CMK (cell line): ENCODE data around the gene SNX1.
"Not testable (repeated sequence)": the region's sequence is repeated elsewhere in the genome, so short reads cannot be mapped to it uniquely, and the experiment has no call there.

ENCODE experiments used
- DNase-seq: peaks from one replicate; pipeline ENCODE4 v3.0.0-alpha.2; 2010; ENCODE audit warnings: low read depth

Gene SNX1

DNA sequence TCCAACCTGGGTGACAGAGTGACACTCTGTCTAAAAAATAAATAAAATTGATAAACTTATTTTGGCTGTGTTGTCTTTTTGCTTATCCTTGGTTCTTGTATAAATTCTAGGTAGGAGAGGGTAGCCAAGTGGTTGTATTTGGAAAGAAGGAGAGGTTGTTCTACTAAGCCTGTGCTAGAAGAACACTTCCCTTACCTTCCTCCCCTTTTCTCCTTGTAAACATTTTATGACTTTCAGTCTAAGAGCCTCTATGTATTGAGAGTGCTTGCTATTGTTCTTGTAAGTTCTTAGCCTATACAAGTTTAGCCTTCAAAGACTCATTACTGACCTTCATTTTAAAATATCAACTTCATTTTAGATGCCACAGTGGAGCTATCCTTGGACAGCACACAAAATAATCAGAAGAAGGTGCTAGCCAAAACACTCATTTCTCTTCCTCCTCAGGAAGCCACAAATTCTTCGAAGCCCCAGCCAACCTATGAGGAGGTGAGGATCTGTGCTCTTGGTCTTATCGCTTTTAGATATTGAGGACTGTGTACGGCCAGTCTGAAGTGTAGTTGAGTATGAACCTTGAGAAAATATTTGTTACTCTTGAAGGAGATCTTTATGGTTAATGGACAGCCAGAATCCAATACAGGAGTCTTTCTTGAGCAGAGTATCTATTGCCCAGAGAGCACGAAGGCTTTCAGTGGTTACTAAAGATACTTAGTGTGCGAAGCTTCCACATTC is 22.1 kb downstream of the SNX1 start:
- DNase-seq = no peak

DNA sequence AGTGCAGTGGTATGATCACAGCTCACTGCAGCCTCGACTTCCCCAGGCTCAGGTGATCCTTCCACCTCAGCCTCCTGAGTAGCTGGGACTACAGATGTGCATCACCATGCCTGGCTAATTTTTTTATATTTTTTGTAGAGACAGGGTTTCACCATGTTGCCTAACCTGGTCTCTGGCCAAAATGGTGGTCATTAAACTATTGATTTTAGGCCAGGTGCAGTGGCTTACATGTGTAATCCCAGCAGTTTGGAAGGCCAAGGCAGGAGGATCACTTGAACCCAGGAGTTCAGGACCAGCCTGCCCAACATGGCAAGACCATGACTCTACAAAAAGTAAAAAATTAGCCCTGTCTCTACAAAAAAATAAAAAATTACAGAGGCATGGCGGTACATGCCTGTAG is 24.5 kb downstream of the SNX1 start:
- DNase-seq = not testable (repeated sequence)

DNA sequence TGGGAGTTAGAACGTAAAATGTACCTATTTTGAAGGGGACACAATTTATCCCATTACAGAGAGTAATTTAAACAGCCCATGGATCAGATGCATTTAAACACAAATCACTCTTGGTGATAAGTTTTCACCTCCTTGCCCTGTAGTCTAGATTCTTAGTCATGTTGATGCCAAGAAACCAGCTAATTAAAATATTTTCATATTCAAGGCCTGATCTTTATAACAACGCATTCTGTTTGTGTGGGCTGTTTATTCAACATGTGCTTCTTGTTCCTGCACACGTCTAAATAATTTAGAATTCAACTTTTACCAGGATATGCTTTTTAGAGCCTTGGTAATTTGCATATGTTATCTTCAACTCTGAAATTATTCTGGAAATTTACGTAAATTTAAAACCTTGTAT is 25.8 kb downstream of the SNX1 start:
- no peak for DNase-seq

DNA sequence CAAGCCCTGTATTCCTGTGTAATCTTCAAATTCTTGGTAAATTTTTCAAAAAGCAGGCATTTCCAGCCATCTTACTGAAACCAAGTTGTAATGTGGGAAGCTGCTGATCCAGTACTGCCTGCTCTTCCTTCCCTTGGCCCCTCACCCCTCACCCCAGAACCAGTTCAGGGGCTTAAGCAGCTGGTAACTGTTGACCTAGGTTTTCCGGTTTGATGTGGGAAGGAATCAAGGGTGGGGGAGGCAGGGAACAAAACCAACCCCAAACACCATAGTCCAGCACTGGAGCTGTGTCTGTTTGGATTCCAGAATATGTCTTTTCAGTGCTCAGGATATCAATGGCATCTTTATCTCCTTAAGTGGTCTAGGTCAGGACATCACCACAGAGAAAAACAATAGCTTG is 26.7 kb downstream of the SNX1 start:
- DNase-seq = no peak

DNA sequence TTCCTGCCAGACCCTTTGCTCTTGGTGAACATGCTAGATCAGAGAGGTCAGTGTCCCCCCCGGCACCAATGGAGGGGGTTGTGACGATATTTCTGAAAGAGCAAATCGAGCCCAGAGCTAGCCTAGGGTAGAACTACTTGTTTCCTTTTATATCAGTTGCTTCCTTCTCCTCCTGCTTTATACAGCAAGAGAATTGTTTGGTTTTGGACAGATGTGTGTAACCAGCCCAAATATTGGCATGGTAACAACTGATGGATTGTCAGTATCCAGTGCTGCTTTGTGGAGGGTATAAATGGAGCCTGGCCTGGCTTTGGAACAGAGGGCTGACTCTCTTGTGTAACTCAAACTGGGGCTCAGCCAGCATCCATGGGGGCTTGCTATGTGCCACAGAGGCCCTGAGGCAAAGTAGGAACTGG is 27.2 kb downstream of the SNX1 start:
- DNase-seq = no peak

DNA sequence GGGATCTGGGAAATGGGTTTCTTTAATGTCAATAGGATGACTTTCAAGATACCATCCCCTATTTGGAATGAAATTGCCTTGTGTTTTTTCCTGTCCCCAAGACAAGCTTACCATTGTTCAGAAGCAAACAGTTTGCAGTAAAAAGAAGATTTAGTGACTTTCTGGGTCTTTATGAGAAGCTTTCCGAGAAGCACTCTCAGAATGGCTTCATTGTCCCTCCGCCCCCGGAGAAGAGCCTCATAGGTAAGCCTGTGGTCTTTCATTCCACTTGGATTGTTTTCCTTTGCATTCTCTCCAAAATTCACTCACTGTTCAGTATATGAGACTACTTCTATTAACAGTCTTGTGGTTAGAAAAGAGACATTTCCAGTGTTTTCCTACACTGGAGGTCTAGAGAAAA is 30.2 kb downstream of the SNX1 start:
- no peak for DNase-seq

DNA sequence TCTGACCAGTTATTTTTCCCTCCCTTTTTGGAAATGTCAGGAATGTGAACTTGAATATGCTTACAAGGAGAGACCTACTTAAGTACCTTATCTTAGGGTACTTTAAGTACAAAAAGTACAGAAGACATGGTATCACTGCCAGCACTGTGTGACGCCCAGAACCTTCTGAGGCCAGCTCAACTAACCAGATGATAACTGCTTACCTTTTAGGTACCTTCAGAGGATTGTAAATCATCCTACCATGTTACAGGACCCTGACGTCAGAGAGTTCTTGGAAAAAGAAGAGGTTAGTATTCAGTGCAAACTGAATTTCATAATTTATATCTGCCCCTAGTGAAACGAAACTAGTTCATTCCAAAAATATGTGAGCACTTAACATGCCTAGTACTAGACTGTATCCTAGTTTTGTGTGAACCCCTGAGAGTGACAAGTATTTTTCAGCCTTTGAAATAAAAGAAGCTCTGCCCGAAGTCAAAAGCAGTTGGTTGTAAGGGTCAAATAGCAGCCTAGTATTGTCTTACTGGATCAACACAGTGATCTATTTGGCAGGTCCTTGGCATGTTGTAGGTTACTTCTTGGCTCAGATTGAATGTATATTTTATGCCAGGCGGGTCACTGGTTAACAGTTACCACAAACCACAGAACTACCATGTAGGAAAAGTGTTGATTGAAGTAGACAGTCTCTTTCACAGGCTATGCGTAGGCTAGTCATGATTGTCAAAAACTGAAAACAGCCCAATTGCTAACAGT is 31.9 kb downstream of the SNX1 start:
- no peak for DNase-seq

DNA sequence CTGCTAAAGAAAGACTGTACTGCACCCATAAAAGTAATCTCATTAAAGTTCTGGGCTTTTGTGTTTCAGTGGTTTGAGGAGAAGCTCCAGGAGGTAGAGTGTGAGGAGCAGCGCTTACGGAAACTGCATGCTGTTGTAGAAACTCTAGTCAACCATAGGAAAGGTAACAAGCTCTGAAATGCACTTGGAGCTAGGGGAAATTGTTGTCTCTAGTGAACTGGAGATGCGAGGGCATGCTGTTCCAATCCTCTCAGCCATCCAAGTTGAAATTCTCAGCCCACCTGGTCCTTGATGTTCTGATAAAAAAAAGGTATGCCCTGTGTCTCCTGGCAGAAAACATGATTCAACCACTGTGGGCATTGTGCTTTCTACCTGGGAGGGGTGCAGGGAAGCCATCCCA is 34.4 kb downstream of the SNX1 start:
- DNase-seq = no peak

DNA sequence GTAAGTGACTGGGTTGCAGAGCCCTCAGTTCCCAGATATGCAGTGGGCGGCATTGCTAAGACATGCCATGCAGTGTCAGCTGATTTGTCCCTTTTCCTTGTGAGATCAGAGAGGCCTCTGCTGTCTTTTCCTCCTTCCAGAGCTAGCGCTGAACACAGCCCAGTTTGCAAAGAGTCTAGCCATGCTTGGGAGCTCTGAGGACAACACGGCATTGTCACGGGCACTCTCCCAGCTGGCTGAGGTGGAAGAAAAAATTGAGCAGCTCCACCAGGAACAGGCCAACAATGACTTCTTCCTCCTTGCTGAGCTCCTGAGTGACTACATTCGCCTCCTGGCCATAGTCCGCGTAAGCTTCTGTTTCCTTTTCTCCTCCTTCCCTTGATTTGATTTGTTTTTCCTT is 35.8 kb downstream of the SNX1 start:
- DNase-seq = no peak

DNA sequence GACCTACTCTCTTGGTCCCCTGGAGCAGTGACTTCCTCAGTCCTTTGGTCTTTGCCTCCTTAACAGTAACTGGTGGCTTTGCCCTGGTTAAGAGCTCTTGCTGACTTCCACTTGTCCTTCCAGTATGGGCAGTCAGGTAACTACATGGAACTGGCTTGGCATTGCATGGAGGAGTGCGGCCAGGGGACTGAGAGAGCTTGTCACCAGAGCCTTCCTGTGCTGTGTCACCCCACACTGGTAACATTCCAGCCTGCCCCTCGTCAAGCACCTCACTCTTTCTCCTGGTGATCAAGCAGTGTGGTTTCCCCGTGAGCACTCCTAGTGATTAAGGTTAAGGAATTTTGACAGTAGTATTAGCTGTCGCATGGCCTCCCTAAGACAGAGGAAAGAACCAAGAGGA is 36.4 kb downstream of the SNX1 start:
- no peak for DNase-seq

DNA sequence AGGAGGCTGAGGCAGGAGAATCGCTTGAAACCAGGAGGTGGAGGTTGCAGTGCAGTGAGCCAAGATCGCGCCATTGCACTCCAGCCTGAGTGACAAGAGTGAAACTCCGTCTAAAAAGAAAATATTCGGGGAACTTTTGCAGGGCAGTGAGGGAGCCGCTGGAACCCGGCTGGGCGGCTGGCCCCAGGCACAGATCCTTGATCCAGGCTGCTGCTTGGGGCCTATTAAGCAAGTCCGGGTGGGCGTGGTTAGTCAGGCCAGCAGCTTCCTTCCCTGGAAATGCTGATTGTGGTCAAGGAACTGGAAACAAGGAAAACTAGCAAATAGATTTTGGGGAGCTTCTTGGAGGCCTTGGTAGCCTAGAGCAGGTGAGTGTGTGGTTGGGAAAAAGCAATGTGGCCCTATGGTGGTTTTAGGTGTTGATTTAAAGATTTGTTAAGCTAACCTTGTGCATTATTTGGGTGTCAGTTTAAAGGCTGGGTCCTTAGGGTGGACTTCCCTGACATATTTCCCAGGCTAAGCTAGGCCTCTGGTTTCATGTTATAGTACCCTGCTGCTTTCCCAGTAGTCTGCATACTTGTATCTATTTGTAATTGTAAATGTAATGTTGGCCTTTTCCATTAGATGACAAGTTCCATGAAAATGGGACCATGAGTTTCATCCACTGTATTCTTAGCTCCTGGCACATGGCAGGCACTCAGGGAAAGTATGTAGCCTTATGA is 38.0 kb downstream of the SNX1 start:
- DNase-seq = no peak

DNA sequence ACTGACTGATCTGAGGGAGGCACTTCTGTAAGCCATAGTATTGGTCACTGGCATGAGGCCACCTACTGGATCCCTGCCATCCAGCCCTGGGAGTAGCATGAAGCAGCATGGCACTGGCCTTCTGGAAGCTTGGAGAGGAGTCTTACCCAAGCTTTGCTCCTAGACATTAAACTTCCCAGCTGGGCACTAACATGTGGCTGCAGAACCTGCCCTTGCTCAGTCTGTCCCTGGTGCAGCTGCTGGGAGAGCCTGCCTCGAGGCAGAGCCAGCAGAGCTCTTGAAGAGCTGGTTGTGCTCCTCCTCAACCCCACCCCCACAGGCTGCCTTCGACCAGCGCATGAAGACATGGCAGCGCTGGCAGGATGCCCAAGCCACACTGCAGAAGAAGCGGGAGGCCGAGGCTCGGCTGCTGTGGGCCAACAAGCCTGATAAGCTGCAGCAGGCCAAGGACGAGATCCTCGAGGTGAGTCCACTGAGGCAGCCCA is 38.6 kb downstream of the SNX1 start:
- no peak for DNase-seq

DNA sequence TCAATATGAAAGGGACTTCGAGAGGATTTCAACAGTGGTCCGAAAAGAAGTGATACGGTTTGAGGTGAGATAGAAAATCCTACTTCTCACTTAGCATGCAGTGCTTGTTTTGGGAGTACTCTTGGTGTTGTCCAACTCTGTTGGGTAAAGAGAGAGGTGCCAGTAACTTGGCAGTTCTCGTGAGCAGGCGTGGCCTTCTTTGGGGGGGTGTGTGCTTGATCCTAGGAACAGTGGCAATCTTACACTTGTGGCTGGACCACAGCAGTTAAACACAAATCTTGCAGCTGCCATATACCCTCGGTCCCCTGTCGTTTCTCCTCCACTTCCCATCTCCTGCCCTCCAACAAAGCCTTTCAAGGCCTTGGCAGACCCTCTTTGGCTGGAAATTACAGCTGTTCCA is 40.6 kb downstream of the SNX1 start:
- DNase-seq = no peak

DNA sequence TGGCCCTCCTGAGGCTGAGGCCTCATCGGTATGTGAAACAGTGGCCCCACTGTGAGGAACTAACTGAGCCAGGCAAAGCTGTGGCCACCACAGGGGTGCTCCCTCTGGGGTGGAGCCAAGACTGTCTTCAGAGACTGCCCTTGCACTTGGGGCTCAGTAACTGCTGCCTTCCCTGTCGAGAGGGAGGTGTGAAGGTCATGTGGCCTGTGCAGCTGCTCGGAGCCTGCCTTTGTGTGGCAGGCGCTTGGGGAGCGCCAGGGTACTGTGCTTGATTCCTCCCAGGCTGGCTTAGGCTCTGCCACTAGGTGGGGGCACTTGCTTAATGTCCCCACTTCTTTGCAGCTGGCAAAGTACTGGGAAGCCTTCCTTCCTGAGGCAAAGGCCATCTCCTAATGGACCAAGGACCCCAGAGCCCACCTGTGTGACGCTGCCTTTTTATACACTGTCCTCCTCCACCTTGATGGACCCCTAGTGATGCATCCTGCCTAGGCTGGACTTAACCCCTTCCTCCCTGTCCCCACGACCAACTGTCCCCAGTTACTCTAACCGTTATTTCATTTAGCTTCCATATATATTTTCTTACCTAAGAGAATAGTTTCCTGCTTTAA is 41.5 kb downstream of the SNX1 start:
- no peak for DNase-seq

DNA sequence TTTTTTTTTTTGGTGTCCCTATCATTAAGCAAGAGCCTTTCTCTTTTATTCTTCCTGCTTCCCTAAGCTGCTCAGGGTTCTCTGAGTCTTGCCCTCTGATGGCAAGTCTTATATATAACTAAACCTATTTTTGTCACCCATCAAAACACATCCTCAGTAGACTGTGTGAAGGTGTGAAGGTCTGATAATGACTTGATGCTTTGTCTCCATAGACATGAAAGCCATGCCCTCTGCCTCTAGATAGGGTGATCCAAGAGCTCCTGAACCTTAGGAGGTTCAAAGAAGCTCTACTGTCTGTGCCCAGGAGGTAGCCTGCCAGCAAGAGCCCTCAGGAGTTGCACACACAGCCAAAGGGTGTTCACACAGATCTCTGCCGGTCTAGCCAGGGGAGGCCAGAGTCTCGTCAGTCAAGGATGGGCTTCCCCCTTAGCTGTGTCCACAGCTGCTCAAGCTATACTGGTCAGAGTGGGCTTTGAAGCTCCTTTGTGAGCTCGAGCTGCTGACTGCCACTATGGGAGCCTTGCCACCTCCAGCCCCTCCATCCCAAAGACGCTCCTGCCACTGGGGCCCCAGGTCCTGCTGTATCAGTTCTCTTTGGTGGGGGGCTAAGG is 42.7 kb downstream of the SNX1 start:
- DNase-seq = no peak

DNA sequence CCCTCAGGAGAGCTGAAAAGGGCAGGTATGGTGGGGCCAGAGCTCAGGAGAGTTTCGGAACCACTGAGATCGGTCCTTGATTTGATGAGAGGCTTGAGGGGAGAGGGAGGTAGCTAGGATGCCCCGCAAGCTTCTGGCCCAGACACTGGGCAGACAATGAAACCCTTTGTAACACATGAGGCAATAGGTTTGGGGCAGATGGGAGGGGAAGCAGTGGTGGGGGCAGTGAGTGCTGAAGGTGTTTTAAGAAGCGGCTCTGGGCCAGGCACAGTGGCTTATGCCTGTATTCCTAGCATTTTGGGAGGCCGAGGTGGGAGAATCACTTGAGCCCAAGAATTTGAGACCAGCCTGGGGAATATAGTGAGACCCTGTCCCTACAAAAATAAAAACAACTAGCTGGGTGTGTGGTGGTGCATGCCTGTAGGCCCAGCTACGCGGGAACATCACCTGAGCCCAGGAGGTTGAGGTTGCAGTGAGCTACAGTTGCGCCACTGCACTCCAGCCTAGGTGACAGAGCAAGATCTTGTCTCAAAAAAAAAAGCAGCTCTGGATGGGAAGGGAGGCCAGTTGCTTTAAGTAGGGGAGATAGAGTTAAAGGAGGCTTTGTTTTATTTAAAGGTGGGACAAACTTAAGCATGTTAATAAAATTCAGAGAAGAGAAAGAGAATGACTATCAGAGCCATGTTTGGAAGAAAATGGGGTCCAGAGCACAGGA is 46.2 kb downstream of the SNX1 start:
- no peak for DNase-seq

DNA sequence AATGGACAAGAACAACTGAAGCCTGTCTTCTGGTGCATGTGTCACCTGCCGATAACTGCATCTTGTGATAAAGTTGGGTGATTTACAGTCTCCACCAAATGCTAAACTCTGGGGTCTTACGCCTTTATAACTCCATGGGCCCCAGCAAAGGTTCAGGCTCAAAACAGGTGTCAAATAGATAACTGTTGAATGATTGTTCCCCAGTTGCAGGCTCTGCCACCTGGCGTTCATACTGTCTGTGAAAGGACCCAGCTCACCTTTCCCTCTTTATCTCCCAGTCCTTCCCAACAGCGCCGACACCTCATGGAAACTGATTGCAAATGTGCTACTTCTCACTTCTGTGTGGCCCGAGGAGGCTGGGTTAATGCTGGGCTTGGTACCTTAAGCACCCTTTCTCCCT is 47.5 kb downstream of the SNX1 start:
- no peak for DNase-seq

DNA sequence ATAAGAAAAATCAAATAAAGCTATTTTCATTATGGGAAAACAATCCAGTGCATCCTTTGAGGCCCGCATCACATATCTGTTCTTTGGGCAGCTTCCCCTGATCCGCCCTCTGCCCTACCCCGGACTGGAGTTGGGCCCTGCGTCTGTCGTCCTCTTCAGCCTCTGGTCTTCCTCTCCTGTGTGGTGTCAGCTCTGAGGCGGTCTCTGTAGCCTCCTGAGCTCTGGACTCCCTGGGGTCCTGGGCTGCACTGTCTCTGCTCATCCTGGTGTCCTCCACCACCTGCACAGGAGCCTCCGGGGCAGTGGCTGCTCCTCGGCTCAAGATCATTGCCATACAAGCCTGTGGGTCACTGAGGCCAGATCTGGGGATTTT is 48.4 kb downstream of the SNX1 start:
- DNase-seq = no peak

DNA sequence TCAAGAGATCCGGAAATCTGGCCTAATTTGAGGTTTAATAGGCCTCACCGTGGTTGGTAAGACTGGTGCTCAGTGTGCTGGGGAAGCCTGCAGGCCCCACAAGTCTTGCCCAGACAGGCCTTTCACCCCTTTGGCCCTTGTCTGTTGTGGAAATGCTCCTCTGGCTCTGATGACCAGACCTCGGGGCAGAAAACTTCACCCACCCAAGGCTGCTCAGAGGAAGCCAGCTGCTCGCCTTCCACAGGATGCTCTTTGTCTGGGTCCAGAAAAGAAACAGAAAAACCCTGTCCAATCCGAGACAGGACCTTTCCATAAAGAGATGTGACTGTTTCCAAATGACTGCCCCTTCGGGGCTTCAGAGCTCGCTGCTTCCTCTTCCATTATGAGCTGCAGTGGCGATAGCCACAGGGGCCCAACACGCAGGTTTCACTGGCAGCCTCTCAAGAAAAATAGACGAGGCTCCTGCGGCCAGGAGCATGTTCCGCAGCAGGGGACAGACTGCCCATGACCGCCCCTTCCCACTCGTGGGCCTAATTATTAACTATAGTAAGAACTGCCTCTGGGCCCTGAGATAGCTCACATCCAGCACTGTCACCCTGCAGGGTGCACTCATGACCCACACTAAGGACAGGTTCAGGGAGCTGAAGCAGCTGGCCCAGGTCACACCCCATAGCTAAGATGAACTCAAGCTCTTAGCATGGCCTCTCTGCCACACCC is 48.9 kb downstream of the SNX1 start:
- DNase-seq = no peak

DNA sequence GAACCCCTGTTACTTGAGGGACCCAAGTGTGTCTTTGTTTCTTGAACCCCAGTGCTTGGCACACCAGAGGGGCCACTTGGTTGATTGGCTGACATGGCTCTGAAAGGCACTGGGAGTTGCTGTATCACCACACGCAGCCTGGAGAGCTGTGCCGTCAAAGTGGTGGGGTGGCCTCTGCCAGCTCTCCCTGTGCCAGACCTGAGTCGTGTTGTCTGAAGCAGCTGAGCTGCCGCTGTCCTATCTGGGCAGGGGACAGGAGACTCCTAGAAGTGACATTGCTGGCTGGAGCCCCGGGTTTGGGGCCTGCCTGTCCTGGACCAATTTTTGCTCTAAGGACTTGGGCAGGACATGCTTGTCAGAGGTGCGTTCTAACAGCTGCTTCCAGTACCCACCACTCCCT is 50.3 kb downstream of the SNX1 start:
- no peak for DNase-seq

DNA sequence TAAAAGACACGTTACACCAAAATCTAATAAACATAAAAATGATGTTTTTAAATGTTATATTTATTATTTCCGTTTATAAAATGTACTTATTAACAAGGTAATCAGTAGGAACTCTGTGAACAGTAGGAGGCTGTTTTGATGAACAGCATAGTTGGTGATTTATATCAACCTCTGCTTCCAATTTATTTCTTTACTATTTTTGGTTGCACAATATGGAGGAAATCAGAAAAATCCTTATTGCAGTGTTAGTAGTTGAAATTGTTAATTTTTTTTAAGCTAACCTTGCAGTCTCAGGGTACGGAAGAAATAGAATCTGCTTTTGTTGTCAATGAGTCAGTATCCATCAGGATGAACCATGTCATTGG is 50.7 kb downstream of the SNX1 start:
- DNase-seq = no peak
